Fibroblast of mammary gland (primary cell): ENCODE measurements around the gene PGC.

Experiments used
- DNase-seq: peaks from one replicate; pipeline ENCODE4 v3.0.0-alpha.2; 2010; ENCODE audit warnings: low read depth
- H3K4me3 ChIP-seq: 2 replicates; pipeline ENCODE4 v1.5.1; 2011; ENCODE audit warnings: low read depth, mild to moderate bottlenecking, low read length, moderate library complexity; ENCODE audit not compliant: control insufficient read depth
- TF ChIP-seq, protein P1 (sequence below): conservative IDR thresholded peaks from 2 replicates; pipeline ENCODE4 v1.5.1; 2011; ENCODE audit warnings: low read depth, low read length, inconsistent platforms; ENCODE audit not compliant: control insufficient read depth, insufficient read depth

PGC gene

DNA sequence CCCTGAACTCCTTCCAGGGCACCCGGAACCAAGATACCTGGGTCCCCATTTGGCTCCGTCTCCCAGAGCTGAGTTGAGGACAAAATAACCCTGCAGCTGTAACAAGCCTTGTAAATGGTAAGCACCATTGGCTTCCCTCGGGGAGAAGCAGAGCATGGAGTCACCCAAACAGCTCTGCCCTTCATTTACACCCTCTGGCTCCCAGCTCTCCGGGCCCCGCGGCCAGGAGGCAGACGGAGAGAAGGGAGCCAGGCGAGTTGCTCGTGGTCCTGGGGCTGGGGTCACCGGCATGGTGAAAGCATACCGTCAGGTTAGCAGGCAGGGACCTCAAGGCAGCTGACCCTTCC lies 13.9 kb downstream of the PGC start:
- no peak for DNase-seq
- peak overlapping the region; percentile 62 for H3K4me3 ChIP-seq
- TF ChIP-seq, protein P1, sequence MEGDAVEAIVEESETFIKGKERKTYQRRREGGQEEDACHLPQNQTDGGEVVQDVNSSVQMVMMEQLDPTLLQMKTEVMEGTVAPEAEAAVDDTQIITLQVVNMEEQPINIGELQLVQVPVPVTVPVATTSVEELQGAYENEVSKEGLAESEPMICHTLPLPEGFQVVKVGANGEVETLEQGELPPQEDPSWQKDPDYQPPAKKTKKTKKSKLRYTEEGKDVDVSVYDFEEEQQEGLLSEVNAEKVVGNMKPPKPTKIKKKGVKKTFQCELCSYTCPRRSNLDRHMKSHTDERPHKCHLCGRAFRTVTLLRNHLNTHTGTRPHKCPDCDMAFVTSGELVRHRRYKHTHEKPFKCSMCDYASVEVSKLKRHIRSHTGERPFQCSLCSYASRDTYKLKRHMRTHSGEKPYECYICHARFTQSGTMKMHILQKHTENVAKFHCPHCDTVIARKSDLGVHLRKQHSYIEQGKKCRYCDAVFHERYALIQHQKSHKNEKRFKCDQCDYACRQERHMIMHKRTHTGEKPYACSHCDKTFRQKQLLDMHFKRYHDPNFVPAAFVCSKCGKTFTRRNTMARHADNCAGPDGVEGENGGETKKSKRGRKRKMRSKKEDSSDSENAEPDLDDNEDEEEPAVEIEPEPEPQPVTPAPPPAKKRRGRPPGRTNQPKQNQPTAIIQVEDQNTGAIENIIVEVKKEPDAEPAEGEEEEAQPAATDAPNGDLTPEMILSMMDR: no peak

DNA sequence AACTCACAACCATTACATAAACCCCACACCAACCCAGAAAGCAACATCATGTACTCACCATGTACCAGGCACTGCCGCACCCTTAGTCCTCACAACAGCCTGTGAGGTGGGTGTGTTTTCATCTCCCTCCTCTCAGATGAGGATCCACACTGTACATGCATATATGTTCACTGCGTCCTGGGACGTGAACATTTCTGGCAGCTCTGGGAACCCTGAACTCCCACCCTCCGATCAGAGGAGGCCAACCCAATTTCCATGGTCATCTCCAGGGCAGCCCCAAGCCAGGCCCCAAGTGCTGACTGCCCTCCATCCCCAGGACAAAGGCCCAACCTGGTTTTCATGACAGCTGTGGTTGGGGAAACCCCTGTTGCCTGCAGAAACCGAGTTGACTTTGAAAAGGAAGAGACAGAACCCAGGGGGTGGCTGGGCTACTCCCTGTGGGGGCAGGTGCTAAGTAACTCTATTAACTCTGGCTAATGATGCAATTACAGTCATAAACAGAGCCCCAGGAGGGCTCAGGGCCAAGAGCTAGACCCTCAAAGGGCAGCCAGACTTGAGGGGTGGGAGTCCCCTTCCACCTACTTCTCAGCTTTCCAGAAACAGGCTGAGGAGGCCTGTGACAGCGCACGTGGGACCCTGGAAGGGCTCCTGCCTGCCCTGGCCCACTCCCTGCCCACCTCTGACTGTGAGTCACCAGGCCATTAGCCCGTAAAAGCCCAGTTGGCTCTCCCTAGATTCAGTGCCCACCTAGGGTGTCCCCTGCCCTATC lies 14.4 kb downstream of the PGC start:
- TF ChIP-seq, protein P1: no peak
- DNase-seq: no peak
- H3K4me3 ChIP-seq: no peak overlapping the region

DNA sequence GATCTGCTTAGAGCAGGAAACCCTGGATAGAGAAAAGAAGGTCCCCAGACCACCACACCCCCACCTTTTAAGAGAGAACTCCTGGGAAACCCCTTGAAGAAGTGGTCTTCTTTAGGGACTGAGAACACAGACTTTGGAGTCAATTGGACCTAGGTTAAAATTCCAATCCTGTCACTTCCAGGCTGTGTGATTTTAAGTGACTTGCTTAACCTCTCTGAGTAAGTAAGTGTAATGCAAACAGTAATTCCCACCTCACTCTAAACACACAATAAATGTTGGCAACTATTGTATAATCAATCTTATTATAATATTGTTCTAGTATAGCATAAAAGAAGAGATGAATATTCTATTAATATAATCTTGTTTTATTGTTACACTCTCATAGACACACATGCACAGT lies 15.0 kb downstream of the PGC start:
- no peak overlapping the region for H3K4me3 ChIP-seq
- TF ChIP-seq, protein P1: no peak
- no peak for DNase-seq

DNA sequence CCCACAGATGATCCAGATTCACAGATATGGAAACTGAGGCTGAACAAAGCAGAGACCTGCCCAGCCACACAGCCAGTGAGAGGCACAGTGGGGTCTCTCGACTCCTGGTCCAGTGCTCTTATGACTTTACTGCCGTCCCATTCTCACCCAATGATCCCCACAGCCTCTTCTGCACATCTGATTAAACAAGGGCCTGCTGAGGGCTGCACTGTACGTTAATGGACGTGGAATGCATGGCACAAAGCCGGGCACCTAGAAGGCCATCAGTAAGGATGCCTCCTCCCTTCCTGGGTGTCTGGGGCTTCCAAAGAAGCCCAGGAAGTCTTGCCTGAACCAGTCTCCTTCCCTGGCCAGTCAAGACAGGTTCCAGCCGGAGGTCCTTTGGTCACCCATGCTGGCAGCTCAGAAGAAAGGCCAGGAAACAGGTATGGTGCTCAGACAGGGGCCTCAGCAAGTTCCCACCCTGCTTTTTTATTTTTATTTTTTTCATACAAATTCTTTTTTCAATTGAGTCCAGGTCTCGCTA lies 15.6 kb downstream of the PGC start:
- DNase-seq: no peak
- H3K4me3 ChIP-seq: no peak overlapping the region
- TF ChIP-seq, protein P1: no peak

DNA sequence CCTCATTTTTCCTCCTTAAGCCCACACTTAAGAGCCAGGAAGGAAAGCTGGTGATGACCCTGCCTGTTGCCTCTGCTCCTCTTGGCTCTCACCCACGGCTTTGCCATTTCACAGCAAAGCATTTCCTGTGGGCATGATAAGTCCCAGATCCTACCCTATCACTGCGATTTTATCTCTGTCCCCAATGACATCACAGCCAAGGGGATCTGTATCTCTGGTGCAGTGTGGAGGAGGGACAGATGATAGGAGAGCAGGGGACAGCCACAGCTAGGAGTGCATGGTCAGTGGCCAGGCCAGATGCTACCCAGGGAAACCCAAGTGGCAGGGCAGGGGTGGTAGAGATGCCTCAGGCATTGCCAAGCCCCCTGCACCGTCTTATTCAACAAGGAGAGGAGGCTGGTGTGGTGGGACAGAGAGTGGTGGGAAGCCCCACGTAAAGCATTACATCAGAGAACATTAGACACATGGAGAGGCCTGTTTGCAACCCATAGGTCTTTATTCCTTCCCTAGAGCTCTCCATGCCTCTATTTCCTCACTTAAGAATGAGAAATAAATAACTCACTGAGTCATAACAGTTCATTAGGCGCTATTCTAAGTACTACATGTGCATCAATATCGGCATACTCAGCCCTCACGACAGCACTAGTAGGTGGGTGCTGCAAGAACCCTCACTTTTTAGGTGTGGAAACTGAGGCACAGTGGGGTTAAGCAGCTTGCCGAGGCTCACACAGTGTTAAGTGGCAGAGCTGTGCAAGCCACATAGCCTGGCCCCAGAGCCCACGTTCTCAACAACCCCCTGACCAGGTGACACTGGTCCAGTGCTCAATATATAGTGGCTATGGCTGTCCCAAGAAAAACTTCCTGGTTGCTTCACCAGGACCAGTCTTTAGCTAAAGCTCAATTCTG lies 16.4 kb downstream of the PGC start:
- no peak overlapping the region for H3K4me3 ChIP-seq
- DNase-seq: peak; percentile 14
- TF ChIP-seq, protein P1: no peak

DNA sequence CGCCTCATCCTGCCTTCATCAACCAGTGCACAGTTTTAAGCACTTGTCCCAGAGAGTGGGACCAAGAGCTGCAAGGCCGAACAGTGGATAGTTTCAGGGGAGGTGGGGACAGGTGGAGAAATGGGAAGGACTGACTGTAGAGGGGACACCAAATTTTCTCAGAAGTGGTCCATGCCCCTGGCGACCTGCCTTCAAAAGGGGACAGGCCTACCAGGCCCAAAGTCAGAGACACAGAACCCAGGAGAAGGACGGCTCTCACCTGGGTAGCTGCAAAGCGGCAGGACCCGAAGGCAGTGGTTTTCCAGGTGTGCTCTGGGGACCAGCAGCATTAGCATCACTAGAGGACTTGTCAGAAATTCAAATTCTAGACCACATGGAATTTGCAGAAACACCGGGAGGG lies 17.6 kb downstream of the PGC start:
- H3K4me3 ChIP-seq: no peak overlapping the region
- no peak for DNase-seq
- TF ChIP-seq, protein P1: no peak
